UCSD-AML1 (cell line): ENCODE data around the gene DIRAS2.
"Not testable (repeated sequence)": the region's sequence is repeated elsewhere in the genome, so short reads cannot be mapped to it uniquely, and the experiment has no call there.

Source experiments
- DNase-seq: peaks from one replicate; lab custom pipeline; 2025; ENCODE audit not compliant: unreplicated experiment; lab: John Stamatoyannopoulos, UW

Gene DIRAS2, protein sequence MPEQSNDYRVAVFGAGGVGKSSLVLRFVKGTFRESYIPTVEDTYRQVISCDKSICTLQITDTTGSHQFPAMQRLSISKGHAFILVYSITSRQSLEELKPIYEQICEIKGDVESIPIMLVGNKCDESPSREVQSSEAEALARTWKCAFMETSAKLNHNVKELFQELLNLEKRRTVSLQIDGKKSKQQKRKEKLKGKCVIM

DNA sequence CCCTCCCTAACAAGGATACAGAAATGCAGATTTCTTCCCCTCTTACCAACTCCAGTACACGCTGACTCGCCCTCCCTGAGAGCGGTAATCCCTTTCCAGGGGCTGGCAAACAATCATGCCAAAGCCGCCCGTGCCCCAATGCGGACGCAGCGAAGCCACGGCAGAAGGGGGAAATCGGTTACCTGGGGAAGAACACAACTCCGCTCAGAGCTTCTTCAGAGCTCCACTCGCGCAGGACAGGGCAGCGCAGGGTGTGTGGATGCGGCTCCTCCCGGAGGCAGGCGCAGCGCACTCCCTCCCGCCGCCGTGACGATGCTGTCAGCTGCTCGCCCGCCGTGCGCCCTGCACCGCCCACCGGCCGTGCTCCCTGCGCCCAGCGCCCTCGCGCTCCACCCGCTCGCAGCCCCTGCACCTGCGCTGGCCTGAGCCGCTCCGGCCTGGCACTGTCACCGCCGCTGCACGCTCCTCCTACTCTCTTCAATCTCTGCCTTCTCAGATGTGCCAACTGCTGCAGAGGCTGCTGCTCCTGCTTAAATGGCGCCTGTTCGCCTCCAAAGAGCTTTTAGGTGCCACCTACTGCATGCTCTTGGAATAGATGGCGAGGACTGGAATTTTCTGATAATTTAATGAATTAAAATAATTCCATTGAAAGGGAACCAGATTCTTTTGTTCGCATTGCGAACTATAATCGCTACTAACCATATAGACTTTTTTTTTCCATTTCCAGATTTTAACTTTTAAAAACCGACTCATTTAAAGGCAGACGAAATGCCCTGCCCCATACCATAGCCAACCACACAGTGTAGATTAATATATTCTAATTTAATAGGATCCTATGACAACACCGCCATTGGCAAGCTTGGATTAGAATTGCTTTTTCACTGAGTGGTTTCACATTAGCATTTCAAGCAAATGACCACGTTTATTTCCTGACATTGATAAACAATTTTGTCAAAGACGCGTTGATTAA is at the start of gene DIRAS2:
TSS of gene DIRAS2 (minus strand) at position 255 of the 970 bp plus-strand sequence. CDS start 28,997 bp downstream, outside the sequence.
- no peak for DNase-seq

DNA sequence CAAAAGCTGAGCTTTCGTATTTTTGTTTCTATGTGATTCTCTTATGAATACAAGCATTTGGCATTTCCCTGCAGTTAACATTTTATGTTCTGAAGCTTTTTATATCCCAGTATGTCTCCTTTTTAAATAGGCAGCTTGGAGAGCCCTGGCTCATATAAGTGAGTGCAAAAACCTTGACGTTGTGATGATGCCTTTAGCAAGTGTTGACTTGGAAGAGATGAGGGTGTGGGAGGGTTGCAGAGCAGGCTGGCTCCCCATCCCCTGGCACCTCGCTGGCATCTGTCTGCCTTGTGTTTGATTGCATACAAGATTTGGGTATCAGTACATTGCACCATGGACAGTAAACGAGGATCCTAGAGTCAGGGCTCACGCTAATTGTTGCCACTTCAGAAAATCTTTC is 42.1 kb upstream of the DIRAS2 start:
- no peak for DNase-seq

DNA sequence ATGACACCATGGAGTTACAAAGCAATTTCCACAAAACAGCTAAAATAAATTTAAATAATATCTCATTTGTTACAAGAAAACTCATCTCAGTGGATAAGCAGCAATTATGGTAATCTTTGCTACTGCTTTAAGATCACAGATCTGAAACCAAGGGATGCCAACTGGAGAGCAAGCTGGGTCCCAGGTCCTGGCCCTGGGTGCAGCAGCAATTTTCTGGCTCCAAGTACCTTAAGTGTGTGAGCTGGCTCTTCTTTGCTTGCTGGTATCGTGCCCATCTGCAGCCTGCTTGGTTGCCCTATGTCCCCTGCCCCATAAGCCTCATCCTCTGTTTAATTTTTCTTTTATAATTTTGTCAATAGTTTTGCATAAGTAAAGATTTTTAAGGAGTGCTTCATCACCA is 41.5 kb upstream of the DIRAS2 start:
- DNase-seq = no peak

DNA sequence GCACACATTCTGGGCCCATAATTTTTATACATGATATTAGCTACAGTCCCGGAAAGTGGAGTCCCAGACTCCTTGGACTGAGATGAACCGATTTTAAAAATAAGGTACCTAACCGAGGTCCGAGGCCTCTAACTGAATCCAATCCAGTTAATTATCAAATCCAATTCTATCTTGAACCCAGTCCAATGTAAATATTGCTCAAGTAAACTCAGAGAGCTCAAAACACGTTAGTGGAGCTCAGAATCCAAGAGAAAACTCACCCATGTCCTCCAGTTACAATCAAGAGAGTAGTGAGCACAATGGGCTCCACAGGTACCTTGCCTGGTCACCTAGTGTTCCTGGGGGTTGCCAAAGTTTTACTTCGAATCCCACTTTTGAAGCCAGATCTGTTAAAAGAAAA is 37.9 kb upstream of the DIRAS2 start:
- DNase-seq = no peak

DNA sequence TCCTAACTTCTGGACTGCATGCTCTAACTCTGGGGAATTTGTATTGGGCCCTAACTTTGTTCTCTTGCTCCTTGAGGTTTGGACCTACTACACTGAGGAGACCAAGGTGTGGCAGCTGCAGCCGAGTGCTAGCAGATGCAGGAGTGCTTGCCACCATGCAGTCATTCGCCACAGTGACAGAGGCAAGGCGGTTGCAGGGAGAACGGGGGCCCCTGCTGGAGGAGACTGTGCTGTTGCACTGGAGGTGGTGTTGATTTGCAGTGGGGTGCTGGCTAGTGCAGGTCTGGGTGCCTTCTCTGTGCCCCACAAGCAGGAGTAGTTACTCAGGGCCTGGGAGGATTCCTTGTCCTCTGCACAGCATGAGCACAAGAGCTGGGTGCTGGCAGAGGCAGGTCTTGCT is 22.4 kb upstream of the DIRAS2 start:
- DNase-seq = no peak

DNA sequence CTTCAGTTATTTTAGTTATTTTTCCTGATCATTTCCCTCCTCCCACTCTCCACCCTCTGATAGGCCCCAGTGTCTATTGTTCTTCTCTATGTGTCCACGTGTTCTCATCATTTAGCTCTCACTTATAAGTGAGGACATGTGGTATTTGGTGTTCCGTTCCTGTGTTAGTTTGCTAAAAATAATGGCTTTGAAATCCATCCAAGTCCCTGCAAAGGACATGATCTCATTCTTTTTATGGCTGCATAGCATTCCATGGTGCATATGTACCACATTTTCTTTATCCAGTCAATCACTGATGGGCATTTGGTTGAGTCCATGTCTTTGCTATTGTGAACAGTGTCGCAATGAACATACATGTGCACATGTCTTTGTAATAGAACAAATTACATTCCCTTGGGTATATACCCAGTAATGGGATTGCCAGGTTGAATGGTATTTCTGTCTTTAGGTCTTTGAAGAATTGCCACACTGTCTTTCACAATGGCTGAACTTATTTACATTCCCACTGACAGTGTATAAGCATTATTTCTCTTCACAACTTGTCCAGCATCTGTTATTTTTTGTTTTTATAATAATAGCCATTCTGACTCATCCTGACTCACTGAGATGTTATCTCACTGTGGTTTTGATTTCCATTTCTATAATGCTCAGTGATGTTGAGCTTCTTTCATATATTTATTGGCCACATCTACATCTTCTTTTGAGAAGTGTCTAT is 17.2 kb upstream of the DIRAS2 start:
- DNase-seq = no peak

DNA sequence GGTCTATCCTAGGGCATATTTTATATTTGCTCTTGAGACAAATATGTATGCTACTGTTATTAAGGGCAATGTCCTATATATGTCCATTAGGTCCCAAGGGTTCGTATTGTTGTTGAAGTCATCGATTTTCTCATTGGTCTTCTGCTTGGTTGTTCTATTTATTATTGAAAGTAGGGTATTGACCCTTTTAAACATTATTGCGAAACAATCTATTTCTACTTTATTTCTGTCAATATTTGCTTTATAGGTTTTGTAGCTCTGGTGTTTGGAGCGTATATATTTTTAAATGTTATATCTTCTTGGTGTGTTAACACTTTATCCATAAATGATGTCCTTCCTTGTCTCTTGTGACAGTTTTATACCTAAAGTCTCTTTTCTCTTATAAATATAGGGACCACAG is 16.2 kb upstream of the DIRAS2 start:
- no peak for DNase-seq

DNA sequence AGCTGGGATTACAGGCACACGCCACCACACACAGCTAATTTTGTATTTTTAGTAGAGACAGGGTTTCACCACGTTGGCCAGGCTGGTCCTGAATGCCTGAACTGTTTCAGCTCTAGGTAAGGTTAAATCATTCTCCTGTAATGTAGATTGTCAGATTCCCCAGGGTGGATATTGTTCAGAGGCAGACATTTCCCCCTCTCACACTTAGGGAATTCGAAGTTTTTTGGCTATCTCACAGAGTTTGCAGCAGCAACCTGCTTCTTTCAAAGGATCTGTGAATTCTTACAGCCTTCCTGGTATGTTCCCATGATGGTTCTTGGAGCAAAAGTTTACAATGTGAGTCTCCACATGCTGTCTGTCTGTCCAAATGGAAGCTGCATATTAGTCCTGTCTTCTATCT is 15.6 kb upstream of the DIRAS2 start:
- no peak for DNase-seq

DNA sequence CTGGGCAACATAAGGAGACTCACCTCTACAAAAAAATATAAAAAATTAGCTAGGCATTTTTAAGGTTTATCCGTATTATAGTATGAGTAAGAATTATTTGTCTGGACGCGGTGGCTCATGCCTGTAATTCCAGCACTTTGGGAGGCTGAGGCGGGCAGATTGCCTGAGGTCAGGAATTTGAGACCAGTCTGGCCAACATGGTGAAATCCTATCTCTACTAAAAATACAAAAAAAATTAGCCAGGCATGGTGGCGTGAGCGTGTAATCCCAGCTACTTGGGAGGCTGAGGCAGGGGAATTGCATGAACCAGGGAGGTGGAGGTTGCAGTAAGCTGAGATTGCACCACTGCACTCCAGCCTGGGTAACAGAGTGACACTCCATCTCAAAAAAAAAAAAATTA is 14.3 kb upstream of the DIRAS2 start:
- DNase-seq = not testable (repeated sequence)

DNA sequence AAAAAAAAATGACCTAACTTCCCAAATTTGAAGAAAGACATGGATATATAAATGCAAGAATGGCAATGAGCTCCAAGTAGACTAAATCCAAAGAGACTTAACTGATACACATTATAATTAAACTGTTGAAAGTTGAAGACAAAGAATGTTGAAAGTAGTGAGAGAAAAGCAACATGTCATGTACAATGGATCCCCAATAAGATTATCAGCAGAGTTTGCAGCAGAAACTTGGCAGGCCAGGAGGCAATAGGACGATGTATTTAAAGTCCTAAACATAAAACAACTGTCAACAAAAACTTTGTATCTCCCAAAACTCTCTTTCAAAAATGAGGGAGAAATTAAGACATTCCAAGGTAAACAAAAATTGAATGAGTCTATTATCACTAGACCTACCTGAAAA is 8.6 kb upstream of the DIRAS2 start:
- DNase-seq = no peak

DNA sequence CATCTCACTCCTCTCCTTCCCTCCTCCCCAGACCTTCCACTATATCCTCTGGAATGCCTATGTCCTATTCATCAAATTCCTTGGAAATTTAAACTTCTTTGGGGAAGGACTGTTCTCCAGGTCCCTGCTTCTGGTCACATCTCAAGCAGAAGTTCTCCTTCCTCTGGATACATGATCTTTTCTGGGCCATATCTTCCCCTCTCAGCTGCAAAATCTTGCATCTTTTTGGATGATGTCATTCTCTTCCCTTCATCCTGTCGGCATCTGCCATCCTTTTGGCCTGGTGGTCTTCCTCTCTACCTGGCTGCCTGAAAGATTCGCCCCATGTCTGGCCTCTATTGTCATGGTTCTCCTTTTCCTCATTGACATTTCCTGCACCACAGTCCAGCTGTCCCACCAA is 5.2 kb upstream of the DIRAS2 start:
- no peak for DNase-seq

DNA sequence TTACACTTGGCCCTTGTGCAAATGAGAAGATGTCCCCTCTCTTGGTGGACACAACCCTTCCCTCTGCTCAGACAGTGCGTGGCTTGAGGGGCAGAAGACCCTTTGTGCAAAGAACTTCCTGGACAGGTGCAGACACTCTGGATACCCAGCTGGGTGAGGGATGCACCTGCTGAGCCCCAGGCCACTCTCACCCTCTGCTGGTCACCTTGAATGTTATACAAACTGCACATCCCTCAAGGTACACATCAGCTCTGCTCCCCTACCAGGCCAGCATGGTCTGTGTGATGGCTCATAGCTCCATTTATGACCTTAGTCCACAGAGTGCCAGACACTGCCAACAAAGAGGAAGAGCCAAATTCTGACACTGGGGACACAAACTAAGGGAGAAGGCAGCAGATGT is 3.1 kb upstream of the DIRAS2 start:
- no peak for DNase-seq

DNA sequence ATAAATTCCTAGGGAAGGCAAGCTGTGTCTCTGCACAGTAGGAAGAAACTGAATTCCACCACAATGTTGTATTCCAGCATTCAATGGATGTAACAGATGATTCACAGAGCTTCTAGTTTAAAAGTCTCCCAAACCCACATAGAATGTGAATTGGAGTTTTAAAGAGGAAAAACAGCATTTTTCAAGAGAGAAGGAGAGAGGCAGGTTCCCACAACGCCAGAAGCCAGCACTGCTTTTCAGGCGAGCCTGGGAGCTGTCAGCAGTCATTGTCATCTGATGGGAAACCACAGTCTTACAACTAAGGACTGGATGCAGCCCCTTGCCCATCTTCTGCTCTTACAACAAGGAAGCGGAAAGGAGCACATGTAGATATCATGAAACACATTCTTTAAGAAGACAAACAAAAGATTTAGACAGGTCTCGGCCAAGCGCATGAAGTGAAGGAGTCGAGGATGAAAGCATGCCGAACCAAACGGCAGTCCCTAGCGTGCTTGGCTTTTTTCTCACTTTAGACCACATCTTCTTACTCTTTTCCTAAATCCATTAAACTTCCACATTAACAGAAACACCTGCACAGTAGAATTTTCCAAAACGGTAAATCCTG is 638 bp downstream of the DIRAS2 start:
- DNase-seq = no peak

DNA sequence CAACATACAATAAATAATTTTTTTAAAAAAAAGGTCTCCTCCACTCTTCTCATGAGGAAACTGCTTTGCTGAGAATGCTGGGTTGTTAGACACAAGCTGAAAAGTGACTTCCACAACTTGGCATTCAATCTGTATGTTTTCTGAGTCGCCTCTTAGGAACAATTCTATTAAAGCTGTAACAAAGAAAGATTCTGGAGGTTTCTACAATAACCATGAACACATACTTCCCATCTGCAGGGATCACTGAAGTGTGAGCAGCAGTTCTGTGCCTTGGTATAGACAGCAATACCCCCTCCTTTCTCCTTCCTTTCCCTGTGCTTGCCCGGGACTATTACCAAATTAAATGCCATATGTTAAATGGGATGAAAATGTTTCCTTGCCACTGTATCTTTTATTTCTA is 1.5 kb downstream of the DIRAS2 start:
- no peak for DNase-seq

DNA sequence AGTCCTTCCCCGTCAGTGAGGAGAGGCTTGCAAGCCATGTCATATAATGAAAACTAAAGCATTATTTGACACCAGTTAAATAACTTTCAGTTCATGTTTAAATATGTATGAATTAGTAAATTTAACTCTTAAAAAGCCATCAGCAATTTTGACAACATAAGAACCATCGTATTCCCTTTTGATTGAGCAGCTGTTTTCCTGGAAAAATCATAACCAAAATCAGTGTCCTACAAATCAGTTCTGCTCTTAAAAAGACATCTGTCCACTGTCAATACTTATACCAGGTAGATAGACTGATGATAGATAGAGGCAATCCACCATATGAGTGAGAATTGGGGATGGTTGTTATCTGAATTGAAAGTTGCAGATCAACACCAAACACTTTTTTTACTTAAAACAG is 2.3 kb downstream of the DIRAS2 start:
- no peak for DNase-seq

DNA sequence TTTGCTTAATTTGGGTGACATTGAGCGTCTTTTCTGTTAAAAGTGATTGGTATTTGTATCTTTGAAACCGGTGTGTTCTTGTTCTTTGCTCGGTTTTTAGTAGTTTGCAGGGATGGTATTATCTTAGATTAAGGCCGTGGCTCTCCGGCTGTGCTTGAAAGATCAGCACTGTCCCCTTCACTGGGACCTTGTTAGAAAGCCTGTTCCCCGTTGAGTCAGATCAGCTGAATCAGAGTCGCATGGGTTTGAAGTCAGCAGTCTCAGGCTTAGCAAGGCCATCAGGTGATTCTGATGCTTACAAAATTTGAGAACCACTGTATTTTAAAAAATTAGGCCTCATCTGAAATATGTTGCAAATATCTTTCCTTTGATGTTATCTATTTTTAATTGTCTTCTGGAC is 5.0 kb downstream of the DIRAS2 start:
- no peak for DNase-seq

DNA sequence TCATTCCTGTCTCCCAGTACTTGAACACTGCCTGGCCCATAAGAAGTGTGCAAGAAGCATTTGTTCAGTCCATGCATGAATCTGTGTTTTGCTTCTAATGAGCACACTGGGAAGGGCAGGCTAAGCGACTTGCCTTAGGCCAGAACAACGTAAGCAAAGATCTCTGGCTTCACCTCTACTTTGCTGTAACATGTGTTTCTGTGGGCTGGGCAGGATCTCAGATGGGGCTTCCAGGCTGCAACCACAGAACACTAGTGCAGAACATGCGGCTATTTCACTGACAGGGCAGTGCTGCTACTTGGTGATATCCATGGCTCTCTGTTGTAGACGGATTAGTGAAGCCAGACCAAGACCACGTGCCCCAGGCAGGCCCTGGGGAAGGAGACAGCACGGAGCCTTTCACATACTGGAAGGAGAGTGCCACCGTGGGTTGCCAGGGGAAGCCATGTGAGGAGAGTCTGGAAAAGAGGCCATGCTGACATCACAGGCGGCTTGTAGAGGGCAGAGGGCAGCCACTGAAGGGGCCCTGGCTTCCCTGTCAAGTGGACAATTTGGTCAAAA is 9.9 kb downstream of the DIRAS2 start:
- DNase-seq = no peak

DNA sequence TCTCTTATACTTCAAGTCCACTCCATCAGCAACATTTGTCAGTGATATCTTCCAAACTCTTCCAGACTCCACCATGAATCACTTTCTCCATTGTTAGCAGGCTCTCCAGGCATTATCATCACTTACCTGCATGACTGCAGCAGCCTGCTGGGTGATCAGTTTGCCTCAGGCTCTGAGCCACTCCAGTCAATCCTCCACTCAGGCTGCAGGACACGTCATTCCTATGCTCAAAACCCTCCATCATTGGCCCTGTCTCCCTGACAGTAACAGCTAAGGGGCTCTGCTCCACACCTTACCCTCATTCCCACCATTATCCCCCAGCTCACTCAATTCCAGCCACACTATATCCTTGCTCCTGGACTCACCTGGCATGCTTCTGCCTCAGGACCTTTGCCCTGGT is 10.7 kb downstream of the DIRAS2 start:
- DNase-seq = no peak

DNA sequence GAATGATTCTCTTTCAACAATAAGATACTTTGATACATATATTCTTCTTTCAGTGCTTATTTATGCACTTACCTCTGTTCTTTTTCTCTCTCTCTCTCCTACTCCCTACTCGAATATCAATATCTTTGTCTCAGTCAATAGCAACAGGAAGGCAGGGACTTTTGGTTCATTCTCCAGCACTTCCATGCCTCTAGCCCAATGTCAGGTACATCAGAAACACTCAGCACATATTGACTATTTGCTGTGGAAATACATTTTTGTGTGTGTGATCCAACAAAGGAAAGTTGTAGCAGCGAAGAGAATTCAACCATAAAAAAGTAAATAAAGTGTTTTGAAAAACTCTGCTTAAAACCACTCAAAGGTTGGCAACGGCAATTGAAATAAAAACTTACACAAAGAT is 12.6 kb downstream of the DIRAS2 start:
- DNase-seq = no peak

DNA sequence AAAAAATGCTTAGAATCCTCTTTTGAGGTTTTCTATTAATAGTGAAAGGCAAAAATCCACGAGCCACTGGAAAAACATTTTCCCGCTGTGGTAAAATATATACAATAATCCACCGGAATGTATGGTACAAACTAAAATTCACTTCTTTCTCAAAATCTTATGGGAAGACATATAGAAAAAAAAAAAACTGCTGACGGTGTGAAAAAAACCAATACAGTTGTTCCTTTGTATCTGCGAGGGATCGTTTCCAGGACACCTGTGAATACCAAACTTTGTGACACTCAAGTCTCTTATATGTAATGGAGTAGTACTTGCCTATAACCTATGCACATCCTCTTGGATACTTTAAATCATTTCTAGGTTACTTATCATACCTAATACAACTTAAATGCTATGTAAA is 13.3 kb downstream of the DIRAS2 start:
- DNase-seq = no peak

DNA sequence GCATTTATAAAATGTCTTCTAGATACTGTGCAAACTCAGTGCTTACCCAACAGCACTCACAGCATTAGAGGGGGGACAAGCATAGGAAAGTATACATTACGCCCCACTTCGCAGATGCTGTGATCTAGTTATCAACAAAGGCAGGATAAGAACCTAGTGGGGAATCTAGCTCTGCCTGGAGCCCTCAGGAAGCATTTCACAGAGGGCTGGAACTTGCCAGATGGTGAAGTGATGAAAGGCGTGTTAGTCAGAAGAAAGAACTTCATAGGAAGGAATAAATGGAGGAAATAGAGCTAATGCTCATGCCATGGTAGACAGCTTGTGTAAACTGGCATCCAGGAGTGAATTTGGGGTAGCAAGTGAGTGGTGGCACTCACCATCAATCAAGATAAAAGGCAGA is 25.8 kb downstream of the DIRAS2 start:
- no peak for DNase-seq
